OCI-LY3 (cell line): Measurements from ENCODE around the gene CPED1.

Experiments used
- EZH2phosphoT487 ChIP-seq: fragments of 200-600 bp; shearing (Covaris generic); IDR thresholded peaks from 2 replicates; pipeline ENCODE4 v1.6.1; 2018; ENCODE audit warnings: antibody characterized with exemption, mixed run types, low read depth
- TF ChIP-seq, protein P1 (sequence below): fragments of 200-600, 300-600 bp; sonication (generic); IDR thresholded peaks from 2 replicates; pipeline ENCODE4 v1.5.1; 2014; ENCODE audit warnings: antibody characterized with exemption, low read length, low read depth

DNA sequence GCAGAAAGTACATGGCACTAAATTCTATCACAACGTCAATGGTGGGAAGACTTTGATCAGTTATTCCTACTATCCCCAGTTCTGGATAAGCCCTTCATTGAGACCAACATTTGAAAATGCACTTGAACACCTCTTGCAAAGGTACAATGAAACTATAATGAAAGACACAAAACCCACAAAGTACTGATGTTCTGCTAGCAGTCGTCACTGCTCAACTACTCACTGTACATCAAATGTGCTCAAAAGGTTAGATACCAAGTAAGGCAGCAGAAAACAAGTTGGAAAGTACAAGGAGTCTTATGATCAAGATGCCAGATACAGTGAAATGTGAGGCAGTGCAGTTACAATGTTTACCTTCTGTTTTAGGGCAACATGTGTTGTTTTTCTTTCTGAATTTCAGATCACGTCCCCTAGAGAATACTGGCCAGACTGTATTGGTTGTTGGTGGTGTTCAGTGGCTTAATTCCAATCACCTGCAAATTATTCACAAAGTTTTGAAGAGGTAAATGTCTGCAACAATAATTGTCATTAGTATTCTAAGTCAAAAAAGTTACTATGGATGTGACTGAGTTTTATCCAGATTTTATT lies 277.9 kb downstream of the CPED1 start:
- TF ChIP-seq, protein P1, sequence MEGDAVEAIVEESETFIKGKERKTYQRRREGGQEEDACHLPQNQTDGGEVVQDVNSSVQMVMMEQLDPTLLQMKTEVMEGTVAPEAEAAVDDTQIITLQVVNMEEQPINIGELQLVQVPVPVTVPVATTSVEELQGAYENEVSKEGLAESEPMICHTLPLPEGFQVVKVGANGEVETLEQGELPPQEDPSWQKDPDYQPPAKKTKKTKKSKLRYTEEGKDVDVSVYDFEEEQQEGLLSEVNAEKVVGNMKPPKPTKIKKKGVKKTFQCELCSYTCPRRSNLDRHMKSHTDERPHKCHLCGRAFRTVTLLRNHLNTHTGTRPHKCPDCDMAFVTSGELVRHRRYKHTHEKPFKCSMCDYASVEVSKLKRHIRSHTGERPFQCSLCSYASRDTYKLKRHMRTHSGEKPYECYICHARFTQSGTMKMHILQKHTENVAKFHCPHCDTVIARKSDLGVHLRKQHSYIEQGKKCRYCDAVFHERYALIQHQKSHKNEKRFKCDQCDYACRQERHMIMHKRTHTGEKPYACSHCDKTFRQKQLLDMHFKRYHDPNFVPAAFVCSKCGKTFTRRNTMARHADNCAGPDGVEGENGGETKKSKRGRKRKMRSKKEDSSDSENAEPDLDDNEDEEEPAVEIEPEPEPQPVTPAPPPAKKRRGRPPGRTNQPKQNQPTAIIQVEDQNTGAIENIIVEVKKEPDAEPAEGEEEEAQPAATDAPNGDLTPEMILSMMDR, result no peak
- no peak for TF ChIP-seq EZH2phosphoT487
